HepG2 (cell line): ENCODE data around the gene PMS1. TPM values are rescaled to one million over a fixed set of nuclear protein-coding genes. Genes with fewer than 3 reads are reported as not detected.
A peak's percentile ranks its signal among the peaks of the same experiment; 100 is the strongest.

Experiments used
- MAFK ChIP-seq, 2 experiments: IDR thresholded peaks in 1 of 2; conservative IDR thresholded peaks in 1 of 2; 2 replicates each; pipeline ENCODE4 v1.6.1; 2011; ENCODE audit warnings: improper control_type of control experiment in 2 of 2, low read length in 2 of 2
- MAX ChIP-seq: IDR thresholded peaks from 2 replicates; pipeline ENCODE4 v1.6.1; 2012; ENCODE audit warnings: inconsistent platforms
- MED13 ChIP-seq: sonication (generic); formaldehyde crosslinking; IDR thresholded peaks from 2 replicates; pipeline ENCODE4 v1.5.0; 2020; ENCODE audit warnings: missing genetic modification reagents
- MIER3 ChIP-seq: IDR thresholded peaks from 2 replicates; pipeline ENCODE4 v1.6.1; 2016; ENCODE audit warnings: missing compliant biosample characterization, borderline replicate concordance
- RXRA ChIP-seq: sonication (generic); formaldehyde crosslinking; IDR thresholded peaks from 2 replicates; pipeline ENCODE4 v1.5.1; 2020; ENCODE audit warnings: missing genetic modification reagents
- SMARCC2 ChIP-seq: fragments of 450-650 bp; IDR thresholded peaks from 2 replicates; pipeline ENCODE4 v1.6.1; 2017; ENCODE audit warnings: antibody characterized with exemption, mild to moderate bottlenecking
- THAP8 ChIP-seq: sonication (generic); formaldehyde crosslinking; IDR thresholded peaks from 2 replicates; pipeline ENCODE4 v1.5.1; 2020; ENCODE audit warnings: missing genetic modification reagents, mild to moderate bottlenecking, borderline replicate concordance
- ZBTB20 ChIP-seq: sonication (generic); formaldehyde crosslinking; IDR thresholded peaks from 2 replicates; pipeline ENCODE4 v1.8.1; 2023; ENCODE audit warnings: missing genetic modification reagents, low read depth, mild to moderate bottlenecking, borderline replicate concordance
- ZBTB39 ChIP-seq: sonication (generic); formaldehyde crosslinking; IDR thresholded peaks from 2 replicates; pipeline ENCODE4 v1.5.0; 2020; ENCODE audit warnings: missing genetic modification reagents
- ZKSCAN5 ChIP-seq: sonication (generic); formaldehyde crosslinking; IDR thresholded peaks from 2 replicates; pipeline ENCODE4 v1.5.1; 2020; ENCODE audit warnings: mild to moderate bottlenecking, missing genetic modification reagents
- ZKSCAN8 ChIP-seq: IDR thresholded peaks from 2 replicates; pipeline ENCODE4 v1.6.1; 2016; ENCODE audit warnings: borderline replicate concordance, missing genetic modification reagents, missing compliant biosample characterization
- ZNF10 ChIP-seq: sonication (generic); formaldehyde crosslinking; IDR thresholded peaks from 2 replicates; pipeline ENCODE4 v1.4.0; 2020; ENCODE audit warnings: mild to moderate bottlenecking, low read depth, missing genetic modification reagents, borderline replicate concordance
- ZNF225 ChIP-seq: sonication (generic); formaldehyde crosslinking; IDR thresholded peaks from 2 replicates; pipeline ENCODE4 v1.4.0; 2020; ENCODE audit warnings: mild to moderate bottlenecking, missing genetic modification reagents
- ZNF232 ChIP-seq: sonication (generic); formaldehyde crosslinking; IDR thresholded peaks from 2 replicates; pipeline ENCODE4 v1.4.0; 2020; ENCODE audit warnings: missing genetic modification reagents, borderline replicate concordance
- ZNF567 ChIP-seq: sonication (generic); formaldehyde crosslinking; IDR thresholded peaks from 2 replicates; pipeline ENCODE4 v1.8.1; 2023; ENCODE audit warnings: mild to moderate bottlenecking, missing genetic modification reagents, borderline replicate concordance
- ZNF646 ChIP-seq: sonication (generic); formaldehyde crosslinking; IDR thresholded peaks from 2 replicates; pipeline ENCODE4 v1.9.0; 2021; ENCODE audit warnings: mild to moderate bottlenecking, missing genetic modification reagents
- ZNF737 ChIP-seq: sonication (generic); formaldehyde crosslinking; IDR thresholded peaks from 2 replicates; pipeline ENCODE4 v1.5.0; 2020; ENCODE audit warnings: missing genetic modification reagents, mild to moderate bottlenecking, borderline replicate concordance
- ZNF781 ChIP-seq: sonication (generic); formaldehyde crosslinking; IDR thresholded peaks from 2 replicates; pipeline ENCODE4 v1.5.1; 2020; ENCODE audit warnings: borderline replicate concordance, mild to moderate bottlenecking, missing genetic modification reagents; ENCODE audit errors: not compliant biosample characterization
- ZSCAN30 ChIP-seq: sonication (generic); formaldehyde crosslinking; IDR thresholded peaks from 2 replicates; pipeline ENCODE4 v1.5.0; 2020; ENCODE audit warnings: mild to moderate bottlenecking, missing genetic modification reagents
- polyA plus RNA-seq, 8 experiments: library from polyadenylated mRNA; depleted of rRNA in 3 of 8; stranded (reverse) in 7 of 8; unstranded in 1 of 8; fragments of >200 nt; fragmentation: Illumina TruSeq in 4 of 8; extraction: Trizol in 4 of 8; gene quantifications; 2 replicates each; pipeline versions ENCODE4 v1.2.1 to v1.2.3, GENCODE V29; 2011 to 2016; ENCODE audit warnings: low read depth in 4 of 8, missing spikeins in 1 of 8, mixed read lengths in 1 of 8; ENCODE audit not compliant: insufficient read depth in 1 of 8
- total RNA-seq, 5 experiments: library from RNA; depleted of rRNA; stranded (reverse); fragments of >200 nt; fragmentation: Illumina TruSeq; extraction: Trizol; gene quantifications; 2 replicates each; pipeline ENCODE4 v1.2.3, GENCODE V29; 2016; ENCODE audit warnings: low read depth in 1 of 5

Gene PMS1
- total and polyA plus RNA-seq, 2 of the 13 experiments (the other 11 are each of a cell fraction or from before 2014, with no cell fraction given), result 14.6 to 39.9 TPM

GRCh38 chr2:189762551-189763298 lies 21.5 kb upstream of the PMS1 start, which contains the start of gene OSGEPL1 (continued):
- TF ChIP-seq ZBTB39, result peak; percentile 90; the same call in 1 of the 2 replicates
- no peak for TF ChIP-seq MED13 (CRISPR knock-in tag)
- TF ChIP-seq ZSCAN30 (CRISPR knock-in tag), result no peak; the same call in 1 of the 2 replicates
- peak; percentile 94 for TF ChIP-seq MAX
- TF ChIP-seq RXRA (CRISPR knock-in tag), result peak; percentile 64
- no peak for TF ChIP-seq ZKSCAN5 (CRISPR knock-in tag)
- no peak for TF ChIP-seq SMARCC2
- no peak for TF ChIP-seq ZNF10 (CRISPR knock-in tag)
- TF ChIP-seq ZNF781 (CRISPR knock-in tag), result peak; percentile 93
- TF ChIP-seq ZNF646 (CRISPR knock-in tag), result no peak
- no peak for TF ChIP-seq ZNF737
- peak; percentile 68; the same call in 1 of the 2 replicates for TF ChIP-seq ZNF225 (CRISPR knock-in tag)
- peak; percentile 30; the same call in 1 of the 2 replicates for TF ChIP-seq THAP8 (CRISPR knock-in tag)
- TF ChIP-seq ZBTB20, result peak; percentile 78
- TF ChIP-seq ZNF232 (CRISPR knock-in tag), result peak; percentile 84; the same call in 1 of the 2 replicates
- no peak for TF ChIP-seq ZKSCAN8 (CRISPR knock-in tag)
- no peak for TF ChIP-seq MAFK (conservative IDR thresholded peaks at IDR 0.05 in 1 of 2, IDR thresholded peaks at IDR 0.05 in 1 of 2; ENCODE audit: low read length in 2 of 2)
- no peak for TF ChIP-seq ZNF567 (CRISPR knock-in tag)
- TF ChIP-seq MIER3 (CRISPR knock-in tag), result peak; percentile 16; the same call in 1 of the 2 replicates
